Lower lobe of right lung (tissue), 2 donors: ENCODE results near the gene LCOR. TPM values are rescaled to one million over a fixed set of nuclear protein-coding genes. Genes with fewer than 3 reads are reported as not detected.

Experiments
- ATAC-seq, 2 donors: fragments of 200-7000 bp; cut with Tn5 transposase; one replicate each; pipeline ENCODE4 v1.9.1; 2020 to 2022; ENCODE audit warnings: mild to moderate bottlenecking in 2 of 2, moderate library complexity in 2 of 2
- DNase-seq: peaks from one replicate; pipeline ENCODE4 v3.0.0-alpha.2; 2020
- H3K27ac ChIP-seq: fragments of 200-600 bp; one replicate; pipeline ENCODE4 v1.8.0; 2022
- H3K27me3 ChIP-seq: fragments of 200-600 bp; one replicate; pipeline ENCODE4 v1.8.0; 2022; ENCODE audit warnings: low read depth
- H3K36me3 ChIP-seq: fragments of 200-600 bp; one replicate; pipeline ENCODE4 v1.8.0; 2022; ENCODE audit warnings: mild to moderate bottlenecking
- H3K4me1 ChIP-seq: fragments of 200-600 bp; one replicate; pipeline ENCODE4 v1.8.0; 2022
- H3K4me3 ChIP-seq: fragments of 200-600 bp; one replicate; pipeline ENCODE4 v1.8.0; 2022; ENCODE audit warnings: mild to moderate bottlenecking
- H3K9me3 ChIP-seq: fragments of 200-600 bp; one replicate; pipeline ENCODE4 v1.8.0; 2022
- CTCF ChIP-seq: fragments of 200-600 bp; IDR thresholded peaks from one replicate; pipeline ENCODE4 v1.8.0; 2022; ENCODE audit warnings: antibody characterized with exemption, mild to moderate bottlenecking
- intact Hi-C: fragments of 100-400 bp; cut with DNase I; formaldehyde crosslinking; loops from one replicate; pipeline ENCODE4 v1.11.0; 2022
- total RNA-seq: library from RNA; stranded (reverse); fragmentation: NEBNext Ultra II Directional; extraction: Animal tissue kit (Norgen Biotek cat#: 25700); gene quantifications from one replicate; pipeline ENCODE4 v1.2.1, GENCODE V29; 2021
- donor health status: DM: no; HTN: yes; CAD: no; lungs with severe emphysema.

Gene LCOR
- total RNA-seq, 1 donor from 2014 or later: 34.7 TPM

GRCh38 chr10:96833220-96834001 is 1.3 kb downstream of the LCOR start:
- intact Hi-C loops: no loop called here
- Histone ChIP-seq H3K27me3 (no peaks in the 10 kb centered on the region), H3K36me3 (no peaks in the 10 kb centered on the region), H3K4me1 (peaks cover 46% of the 10 kb centered on the region), H3K4me3 (peak overlapping the region; percentile 88), H3K9me3 (no peaks in the 10 kb centered on the region), H3K27ac (peak overlapping the region; percentile 83)
- ATAC-seq (peak; percentile 2 to 13), DNase-seq (no peak)
- no peak for TF ChIP-seq CTCF

- Histone ChIP-seq H3K4me3 (peak overlapping the region; percentile 88), H3K27me3 (no peaks in the 10 kb centered on the region), H3K36me3 (no peaks in the 10 kb centered on the region), H3K4me1 (peaks cover 46% of the 10 kb centered on the region), H3K9me3 (no peaks in the 10 kb centered on the region), H3K27ac (no peak overlapping the region)
- DNase-seq: no peak
- no peak for ATAC-seq
- no peak for TF ChIP-seq CTCF
- intact Hi-C loops: no loop called here
Measured at GRCh38 chr10:96834120-96834519, 2.0 kb downstream of the LCOR start.

GRCh38 chr10:96835899-96836298 is 3.8 kb downstream of the LCOR start:
- TF ChIP-seq CTCF: no peak
- no peaks in the 10 kb centered on the region for H3K27me3 ChIP-seq
- ATAC-seq (no peak), DNase-seq (no peak)
- H3K27ac ChIP-seq: no peak overlapping the region
- intact Hi-C loops: no loop called here
- H3K4me3 ChIP-seq: no peak overlapping the region
- no peaks in the 10 kb centered on the region for H3K36me3 ChIP-seq
- H3K9me3 ChIP-seq: no peaks in the 10 kb centered on the region
- H3K4me1 ChIP-seq: peaks cover 52% of the 10 kb centered on the region

GRCh38 chr10:96838529-96838928 is 6.4 kb downstream of the LCOR start:
- Histone ChIP-seq H3K36me3 (no peaks in the 10 kb centered on the region), H3K4me1 (peaks cover 47% of the 10 kb centered on the region), H3K27me3 (no peaks in the 10 kb centered on the region), H3K9me3 (no peaks in the 10 kb centered on the region), H3K4me3 (no peak overlapping the region), H3K27ac (no peak overlapping the region)
- no peak for DNase-seq
- intact Hi-C loops: no loop called here
- no peak for TF ChIP-seq CTCF
- ATAC-seq: no peak

DNA sequence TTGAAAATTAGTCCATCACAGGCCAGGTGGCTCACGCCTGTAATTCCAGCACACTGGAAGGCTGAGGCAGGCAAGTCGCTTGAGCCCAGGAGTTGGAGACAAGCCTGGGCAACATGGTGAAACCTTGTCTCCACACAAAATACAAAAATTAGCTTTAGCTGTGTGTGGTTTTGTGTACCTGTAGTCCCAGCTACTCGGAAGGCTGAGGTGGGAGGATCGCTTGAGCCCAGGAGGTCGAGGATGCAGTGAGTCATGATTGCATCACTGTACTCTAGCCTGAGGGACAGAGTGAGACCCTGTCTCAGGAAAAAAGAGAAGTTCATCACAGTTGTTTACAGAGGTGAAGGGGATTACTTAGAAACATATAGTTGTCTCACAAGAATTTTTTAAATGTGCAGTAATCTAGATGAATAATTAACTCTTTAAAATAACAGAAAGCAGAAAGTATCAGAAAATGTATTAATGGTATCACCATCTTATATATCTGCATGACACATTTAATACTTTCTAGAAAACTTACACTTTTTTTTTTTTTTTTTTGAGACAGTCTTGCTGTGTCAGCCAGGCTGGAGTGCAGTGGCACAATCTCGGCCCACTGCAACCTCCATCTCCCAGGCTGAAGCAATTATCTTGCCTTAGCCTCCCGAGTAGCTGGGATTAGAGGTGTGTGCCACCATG is 8.9 kb downstream of the LCOR start:
- Histone ChIP-seq H3K36me3 (no peaks in the 10 kb centered on the region), H3K27ac (no peak overlapping the region), H3K9me3 (no peaks in the 10 kb centered on the region), H3K4me1 (peaks cover 30% of the 10 kb centered on the region), H3K4me3 (no peak overlapping the region), H3K27me3 (no peaks in the 10 kb centered on the region)
- intact Hi-C loops: no loop called here
- no peak for TF ChIP-seq CTCF
- no peak for DNase-seq
- peak in 1 of 2 donors; percentile 60 for ATAC-seq
